ENCODE results near the gene SERGEF.

SERGEF gene

DNA sequence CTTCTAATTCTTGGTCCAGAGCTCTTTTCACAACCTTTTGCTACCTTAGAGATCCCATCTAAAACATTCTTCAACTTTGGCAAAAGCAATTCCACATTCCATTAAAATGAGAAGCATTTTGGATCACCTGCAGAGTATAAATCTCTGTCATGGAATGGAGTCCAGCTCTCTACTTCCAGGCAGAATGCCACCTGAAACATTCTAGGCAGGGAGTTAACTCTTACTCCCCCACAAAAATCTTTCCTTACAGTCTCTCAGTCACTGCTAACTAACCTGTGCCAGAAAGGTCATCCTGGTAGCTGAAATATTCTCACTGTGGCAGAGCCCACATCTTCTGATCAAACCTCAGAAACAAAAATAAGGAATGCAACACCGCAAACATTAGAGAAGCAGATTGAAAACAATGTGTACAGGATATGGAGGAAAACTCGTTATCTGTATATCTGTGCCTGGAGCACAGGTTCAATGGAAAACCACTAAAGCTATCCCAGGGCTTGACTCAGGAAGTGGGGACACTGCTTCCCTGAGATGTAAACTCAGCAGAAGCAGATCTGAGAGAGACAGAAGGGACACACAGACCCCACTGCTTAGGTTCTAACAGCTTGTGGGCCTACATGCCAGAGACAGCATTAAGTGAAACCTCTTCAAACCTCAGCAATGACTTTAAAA is 199.3 kb downstream of the SERGEF start:
- no peak for DNase-seq (ENCODE audit: low read depth in 2 of 2)

DNA sequence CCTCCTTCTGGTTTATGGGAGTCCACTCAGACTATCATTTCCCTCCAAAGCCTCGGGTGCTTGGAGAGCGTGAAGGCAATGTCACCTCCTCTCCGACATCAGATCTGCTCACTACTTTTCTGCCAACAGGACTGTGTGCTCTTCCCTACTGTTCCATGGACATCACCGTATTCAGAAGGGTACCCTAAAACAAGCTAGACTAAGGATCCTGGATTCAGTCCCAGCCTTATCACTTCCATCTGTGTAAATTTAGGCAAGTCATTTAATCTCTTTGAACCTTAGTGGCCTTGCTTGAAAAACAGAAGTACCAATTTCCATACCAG is 200.0 kb downstream of the SERGEF start:
- no peak for DNase-seq (ENCODE audit: low read depth in 2 of 2)

DNA sequence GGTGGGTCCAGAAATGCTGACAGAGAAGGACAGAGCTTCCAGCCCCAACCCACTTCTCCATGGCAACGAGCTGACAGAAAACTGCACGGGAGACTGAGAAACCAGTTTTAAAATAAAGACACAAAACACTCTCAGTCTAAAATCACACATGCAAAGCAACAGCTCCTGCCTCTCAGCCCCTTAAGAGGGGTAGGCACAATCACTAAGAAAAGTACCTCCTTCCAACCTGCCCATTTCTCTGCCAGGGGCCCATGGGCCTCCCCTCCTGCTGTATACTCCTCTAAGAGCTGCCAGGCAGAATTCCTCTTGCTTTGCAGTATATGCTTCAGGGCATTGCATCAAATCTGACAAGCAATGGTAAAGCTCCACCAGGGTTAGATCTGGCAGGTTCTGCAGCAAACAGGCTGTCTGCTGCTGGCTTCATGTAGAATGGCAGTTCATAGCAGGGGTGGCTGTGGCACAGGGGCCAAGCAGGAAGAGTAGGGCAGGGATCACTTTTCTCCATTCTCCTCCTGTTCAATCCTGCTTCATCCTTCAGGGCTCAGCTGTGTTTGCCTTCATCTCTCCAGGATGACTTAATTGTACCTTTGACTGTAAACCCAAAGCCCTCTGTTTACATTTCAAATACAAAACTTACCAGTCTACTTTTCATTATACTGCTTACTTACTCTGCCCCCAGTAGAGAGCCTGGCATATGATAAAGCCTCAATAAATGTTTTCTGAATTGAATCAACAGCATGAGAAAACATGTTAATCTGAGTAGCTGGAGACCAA is 200.6 kb downstream of the SERGEF start:
- DNase-seq (ENCODE audit: low read depth in 2 of 2): no peak

DNA sequence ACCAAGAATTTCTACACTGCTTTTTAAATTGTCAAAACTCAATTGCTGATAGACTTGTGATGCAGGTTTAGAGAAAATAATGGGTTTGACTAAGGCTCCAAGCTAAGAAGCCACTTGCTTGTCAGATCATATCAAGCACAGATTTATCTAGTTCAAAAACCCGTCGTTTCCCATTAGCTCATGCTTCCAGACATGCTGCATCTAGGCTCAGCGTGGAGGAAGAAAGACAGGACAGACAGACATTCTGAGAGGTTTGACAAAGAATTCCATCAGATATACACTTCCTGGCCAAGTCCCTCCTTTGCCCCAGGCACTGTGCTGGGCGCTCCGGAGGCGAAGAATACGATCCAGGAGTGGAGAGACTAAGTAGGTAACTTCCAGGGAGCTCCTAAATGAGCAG is 201.5 kb downstream of the SERGEF start:
- no peak for DNase-seq (ENCODE audit: low read depth in 2 of 2)

DNA sequence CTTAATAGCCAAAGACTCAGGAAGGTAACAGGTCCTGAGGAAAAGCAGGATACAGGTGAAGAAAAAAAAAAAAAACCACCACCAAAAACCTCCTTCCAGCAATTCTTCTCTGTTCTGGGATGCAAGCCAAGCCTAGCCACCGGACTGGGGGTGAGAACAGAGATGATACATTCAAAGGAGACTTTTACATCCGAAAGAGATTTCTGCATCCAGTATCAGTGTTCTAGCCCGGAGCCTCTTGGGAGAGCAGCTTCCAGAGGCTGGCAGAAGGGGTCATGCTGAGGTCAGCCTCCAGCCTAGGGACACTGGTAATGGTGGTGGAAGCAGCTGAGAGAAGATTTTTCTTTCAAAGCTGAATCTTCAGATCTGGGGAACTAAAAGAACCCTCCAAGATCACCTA is 202.1 kb downstream of the SERGEF start:
- DNase-seq (ENCODE audit: low read depth in 2 of 2): no peak

DNA sequence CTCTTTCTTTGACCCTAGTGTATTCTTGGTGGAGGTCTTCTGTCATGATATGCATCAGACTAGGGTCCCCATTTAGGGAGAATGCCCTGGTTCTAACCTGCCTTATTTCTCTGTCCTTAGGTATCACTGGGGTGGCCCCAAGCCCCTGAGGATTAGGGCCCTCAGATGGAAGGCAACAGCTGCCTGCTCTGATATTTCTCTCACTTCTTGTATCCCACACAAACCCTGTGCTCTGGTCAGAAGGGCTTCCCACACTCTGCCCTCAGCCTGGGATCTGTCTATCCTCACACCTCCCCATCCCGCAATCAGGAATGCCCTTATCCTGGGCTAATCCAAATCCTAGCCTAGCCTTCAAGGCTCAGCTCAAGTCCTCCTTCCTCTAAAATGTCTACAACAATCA is 202.8 kb downstream of the SERGEF start:
- DNase-seq (ENCODE audit: low read depth in 2 of 2): no peak

DNA sequence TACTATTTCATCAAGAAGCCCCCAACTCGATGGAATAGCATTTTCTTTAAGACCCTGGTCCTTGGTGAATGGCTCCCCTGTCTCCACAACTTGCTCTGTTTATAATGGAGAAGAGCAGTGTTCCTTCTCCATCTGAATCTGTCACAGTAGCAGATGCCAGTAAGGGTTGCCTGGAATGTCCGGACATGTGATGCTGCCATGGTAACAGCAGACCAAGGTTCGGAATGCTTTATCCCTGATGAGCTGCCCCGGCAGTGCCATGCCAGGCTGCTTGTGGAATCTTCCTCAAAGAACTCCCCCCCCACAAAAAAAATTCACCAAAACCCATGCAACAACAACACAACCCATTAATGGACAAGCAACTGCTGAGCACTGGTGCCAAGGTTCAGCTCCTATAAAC is 205.8 kb downstream of the SERGEF start:
- no peak for DNase-seq (ENCODE audit: low read depth in 2 of 2)

DNA sequence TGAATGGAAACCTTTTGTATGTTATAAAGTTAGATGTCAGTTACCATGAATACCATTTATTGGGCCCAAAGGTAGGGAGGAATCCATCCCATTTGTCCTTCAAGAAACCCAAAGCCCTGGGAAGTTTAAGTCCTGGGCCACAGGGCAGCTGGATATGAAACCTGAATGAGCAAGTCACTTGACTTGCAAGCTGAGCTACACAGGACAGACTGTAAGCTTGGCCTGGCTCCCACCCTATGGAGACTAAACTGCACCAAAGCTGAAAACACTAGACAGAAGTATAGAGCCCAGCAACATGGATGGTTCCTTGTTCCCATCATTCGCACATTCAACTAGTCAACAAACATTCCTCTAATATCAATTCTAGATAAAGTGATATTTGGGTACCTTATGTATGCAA is 207.0 kb downstream of the SERGEF start:
- DNase-seq (ENCODE audit: low read depth in 2 of 2): no peak

DNA sequence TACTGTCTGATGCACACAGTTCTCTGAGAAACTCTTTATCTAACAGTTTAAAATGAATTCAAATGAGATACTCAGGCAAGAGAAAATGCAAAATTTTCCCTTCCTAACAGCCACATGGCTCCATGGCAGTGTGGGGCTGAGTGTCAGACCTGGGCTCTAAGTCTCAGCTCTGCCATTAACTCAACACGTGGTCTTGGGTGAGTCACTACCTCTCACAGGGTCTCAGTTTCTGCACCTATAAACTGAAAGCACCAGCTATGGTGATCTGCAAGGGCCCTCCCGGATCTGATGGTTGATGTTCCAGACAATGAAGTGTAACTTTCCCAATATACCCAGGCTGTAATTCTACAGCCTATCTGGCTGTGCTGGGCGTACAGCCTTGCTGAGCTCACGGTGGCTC is 207.8 kb downstream of the SERGEF start:
- no peak for DNase-seq (ENCODE audit: low read depth in 2 of 2)

DNA sequence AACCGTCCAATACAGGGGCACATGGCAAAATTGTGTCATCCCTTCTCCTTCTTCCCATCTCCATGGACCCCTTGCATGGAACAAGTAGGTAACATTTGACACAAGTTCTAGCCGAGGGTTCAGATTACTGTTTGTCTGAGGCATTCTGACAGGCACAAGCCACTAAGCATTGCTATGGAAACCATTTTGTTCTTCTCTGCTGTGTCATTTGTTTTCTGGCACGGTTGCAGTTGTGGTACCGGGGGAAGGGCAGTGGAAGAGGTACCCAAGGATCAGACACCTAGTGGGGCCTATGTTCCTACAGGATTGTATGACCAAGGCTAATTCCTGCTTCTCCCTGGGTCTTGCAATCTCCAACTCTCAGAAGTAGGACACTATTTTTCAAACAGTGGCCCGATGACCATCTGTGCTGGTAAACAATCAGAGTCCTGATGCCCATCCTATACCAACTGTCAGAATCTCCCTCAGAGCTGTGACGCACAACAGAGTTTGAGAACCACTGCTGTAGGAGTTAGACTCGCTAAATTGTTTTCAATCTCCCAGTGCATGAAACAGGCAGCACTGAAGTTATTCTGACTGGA is 209.0 kb downstream of the SERGEF start:
- DNase-seq (ENCODE audit: low read depth in 2 of 2): no peak

DNA sequence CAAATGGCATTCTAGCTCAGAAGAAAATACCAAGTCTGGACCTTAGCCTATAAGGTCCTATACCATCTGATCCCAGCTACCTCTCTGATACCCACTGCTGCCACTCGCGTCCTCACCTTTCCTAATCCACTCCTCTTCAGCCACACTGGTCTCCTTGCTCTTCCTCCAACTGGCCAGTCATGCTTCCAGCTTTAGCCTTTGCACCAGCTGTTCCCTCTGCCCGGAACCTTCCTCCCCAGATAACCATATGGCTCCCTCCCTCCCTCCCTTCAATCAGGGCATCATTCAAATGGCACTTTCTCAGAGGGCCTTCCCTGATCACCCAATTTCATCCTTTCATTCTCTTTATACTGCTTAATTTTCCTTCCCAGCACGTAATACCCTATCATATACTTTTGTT is 210.4 kb downstream of the SERGEF start:
- no peak for DNase-seq (ENCODE audit: low read depth in 2 of 2)

DNA sequence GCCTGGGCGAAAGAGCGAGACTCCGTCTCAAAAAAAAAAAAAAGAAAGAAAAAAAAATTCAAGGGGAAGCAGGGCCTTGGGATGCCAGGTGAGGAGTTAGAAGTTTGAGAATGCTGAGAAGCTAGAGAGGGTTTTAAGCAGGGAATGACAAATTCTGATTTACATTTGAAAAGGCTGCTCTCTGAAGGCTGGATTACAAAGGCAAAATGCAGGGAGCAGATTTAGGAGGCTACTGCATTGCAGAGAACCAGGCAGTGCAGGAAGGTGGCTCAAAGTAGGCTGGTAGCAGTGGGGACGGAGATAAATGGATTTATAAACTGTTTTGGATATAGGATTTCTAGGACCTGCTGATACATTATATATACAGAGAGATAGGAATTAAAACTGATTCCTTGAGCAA is 211.7 kb downstream of the SERGEF start:
- no peak for DNase-seq (ENCODE audit: low read depth in 2 of 2)

DNA sequence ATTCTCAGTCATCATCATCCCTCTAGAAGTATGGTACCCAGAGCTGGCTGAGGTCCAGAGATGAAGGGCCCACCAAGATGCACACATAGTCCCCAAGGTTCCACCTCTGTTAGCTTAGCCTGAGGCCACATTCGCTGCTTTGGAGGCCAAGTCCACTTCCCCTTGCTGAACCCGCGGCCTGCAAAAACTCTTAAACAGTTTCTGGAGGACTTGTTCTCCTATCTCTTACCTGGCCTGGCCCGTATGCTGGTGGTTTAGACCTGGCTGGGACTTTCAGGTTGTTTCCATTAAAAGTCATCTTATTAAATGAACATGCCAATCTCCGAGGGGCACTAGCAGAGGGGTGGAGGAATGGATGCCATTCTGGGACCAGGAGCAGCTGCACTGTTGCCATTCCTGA is 213.7 kb downstream of the SERGEF start:
- DNase-seq (ENCODE audit: low read depth in 2 of 2): no peak

DNA sequence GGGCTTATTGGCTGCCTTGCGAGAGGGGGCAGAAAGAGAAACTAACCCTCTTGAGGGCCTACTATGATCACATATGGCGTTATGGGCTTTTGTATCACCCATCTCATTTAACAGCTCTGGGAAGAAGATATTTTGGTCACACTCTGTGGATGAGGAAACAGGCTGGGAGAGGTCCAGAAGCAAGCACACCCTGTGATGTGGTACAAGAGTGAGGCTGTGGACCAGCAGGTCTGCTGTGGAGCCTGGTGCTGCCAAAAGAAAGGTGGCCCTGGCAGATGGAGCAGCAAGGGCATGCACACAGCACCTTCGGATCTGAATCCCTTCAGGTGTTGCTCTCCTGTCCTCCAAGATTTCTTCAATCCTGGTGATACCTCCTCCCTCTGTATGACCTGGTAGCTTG is 214.1 kb downstream of the SERGEF start:
- DNase-seq (ENCODE audit: low read depth in 2 of 2): no peak

DNA sequence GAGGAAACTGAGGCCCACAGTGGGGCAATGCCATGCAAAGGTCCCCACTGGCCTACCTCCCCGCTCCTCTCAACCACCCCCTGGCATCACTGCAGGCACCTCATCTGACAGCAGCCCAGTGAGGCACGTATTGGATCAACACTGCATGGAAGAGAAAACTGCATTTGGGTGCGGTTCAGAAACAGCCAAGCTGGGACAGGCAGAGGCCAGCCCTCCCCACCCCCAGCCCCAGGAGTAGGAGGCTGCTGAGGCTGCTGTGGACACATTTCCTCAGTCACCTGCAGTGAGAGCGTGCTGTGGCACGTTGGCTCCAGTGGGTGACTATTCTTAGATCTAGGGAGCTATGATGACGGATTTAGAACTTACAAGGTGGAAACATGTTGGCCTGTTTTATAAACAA is 214.6 kb downstream of the SERGEF start:
- no peak for DNase-seq (ENCODE audit: low read depth in 2 of 2)

DNA sequence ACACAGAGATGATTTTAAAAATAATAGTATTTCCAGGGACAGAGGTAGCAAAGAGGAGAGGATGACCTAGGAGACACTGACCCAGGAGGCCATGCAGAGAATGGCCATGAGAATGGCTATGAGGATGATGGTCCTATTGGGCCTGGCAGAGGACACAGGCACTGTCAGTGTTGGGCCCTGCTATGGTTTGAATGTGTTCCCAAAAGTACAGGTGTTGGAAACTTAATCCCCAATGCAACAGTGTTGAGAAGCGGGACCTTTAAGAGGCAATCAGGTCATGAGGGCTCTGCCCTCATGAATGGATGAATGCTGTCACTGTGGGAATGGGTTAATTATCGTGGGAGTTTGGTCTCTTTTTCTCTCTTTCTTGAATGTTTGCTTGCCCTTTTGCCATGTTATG is 216.7 kb downstream of the SERGEF start:
- no peak for DNase-seq (ENCODE audit: low read depth in 2 of 2)

DNA sequence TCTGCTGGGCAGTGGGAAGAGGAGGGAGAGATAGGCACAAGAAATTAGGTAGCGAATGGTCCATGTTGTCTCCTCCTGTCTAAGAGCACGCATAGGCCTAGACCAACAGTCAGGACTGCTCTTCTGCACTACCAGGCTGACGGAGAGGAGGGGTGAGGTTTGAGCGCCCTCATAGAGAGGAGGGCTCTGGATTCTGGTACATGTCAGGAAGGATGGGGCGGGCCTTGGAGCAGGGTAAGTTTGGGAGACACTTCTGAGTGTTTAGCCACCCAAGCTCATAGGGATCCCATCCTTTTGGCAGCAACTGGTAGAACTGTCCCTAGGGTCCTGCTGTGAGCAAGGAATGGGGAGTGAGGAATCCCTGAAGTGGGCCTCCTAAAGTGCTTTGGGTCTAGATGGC is 217.9 kb downstream of the SERGEF start:
- no peak for DNase-seq (ENCODE audit: low read depth in 2 of 2)

DNA sequence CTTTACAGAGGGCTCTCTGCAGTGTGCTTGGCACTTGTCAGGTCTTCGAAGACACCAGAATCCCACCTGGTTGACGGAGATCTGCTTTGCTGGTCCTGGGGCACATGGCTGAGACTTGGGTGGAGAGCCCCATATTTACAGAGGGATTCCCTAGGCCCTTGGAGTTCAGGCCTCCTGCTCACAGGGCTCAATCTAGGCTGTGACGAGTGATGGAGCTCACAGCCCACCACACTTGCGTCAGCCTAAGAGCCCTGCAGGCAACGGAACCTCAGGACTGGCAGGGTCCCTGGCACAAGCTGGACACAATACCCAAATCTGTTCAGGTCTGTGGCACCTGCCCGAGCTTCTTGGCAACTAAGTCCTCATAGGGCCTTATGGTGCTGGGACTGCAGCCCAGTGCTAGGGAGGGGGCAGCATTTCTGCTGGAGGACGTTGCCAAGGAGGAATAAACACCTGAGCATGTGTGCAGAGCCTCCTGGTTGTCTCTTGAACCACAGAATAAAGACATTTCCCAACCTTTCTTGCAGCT is 219.1 kb downstream of the SERGEF start:
- DNase-seq (ENCODE audit: low read depth in 2 of 2): no peak

DNA sequence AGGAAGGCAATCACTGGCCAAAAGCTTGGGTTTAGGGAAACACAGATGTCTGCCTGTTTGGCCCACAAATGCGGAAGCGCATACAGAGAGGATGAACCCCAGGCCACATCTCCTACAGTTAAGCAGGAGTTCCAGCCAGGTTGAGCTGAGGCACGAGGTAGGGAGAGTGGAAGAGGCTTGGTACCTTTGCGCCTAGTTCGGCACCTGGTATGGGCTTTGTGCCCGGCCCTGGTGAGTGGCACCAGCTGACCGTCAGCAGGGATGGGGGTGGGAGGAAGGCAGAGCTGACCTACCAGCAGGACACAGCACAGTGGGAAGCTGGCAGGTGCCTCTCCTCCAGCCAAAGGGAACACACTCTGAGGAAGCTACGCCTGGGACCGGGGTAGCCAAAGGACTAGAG is 220.7 kb downstream of the SERGEF start:
- DNase-seq (ENCODE audit: low read depth in 2 of 2): no peak

DNA sequence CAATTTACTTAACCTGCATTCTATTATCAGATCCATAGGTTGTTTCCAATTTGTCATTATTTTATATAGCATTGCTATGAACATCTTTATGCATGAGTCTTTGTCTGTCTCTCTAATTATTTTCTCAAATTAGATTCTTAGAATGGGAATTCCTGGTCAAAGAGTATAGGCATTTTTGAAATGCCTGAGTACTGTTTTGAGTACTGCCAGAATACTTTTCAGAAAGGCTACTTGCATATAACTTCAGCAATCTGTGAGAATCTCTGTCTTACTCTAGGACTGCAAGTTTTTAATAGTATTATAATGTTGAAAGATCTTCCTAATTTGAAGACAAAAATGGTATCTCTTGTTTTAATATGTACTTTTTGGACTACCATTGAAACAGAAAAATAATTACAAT is 221.7 kb downstream of the SERGEF start:
- DNase-seq (ENCODE audit: low read depth in 2 of 2): no peak

DNA sequence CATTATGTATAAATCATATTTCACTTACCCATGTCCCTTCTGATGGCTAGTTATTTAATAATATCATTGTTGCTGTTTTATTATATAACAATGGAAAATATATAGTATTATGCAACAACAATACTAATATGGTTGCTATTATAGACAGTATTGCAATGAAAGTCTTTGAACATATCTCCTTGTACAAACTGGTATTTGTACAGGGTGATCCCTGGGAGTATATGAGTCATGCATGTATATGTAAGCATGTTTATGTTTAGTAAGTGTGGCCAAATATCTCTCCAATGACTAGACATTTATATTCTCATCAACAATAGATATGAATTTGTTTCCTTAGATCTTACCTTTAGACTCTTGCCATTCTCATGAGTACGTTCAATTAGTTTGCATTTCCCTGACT is 222.4 kb downstream of the SERGEF start:
- DNase-seq (ENCODE audit: low read depth in 2 of 2): no peak

DNA sequence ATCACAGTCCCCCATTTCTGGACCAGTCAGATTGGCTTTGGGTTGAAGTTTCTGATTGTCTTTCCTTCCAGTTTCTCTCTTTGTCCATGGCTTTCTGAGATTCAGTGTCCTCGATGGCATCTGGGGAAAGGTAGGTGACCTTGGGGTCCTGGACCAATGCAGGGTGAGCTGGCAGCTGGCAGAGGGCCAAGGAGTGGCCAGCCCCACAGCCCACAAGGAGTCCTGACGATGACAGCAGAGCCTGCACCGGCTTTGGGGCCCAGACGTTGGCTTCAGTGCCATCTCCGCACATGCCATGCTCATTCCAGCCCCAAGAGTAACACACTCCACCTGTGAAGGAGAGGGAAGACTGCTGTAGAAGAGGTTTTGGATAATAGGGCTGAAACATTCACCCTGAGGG is 224.8 kb downstream of the SERGEF start:
- no peak for DNase-seq (ENCODE audit: low read depth in 2 of 2)

DNA sequence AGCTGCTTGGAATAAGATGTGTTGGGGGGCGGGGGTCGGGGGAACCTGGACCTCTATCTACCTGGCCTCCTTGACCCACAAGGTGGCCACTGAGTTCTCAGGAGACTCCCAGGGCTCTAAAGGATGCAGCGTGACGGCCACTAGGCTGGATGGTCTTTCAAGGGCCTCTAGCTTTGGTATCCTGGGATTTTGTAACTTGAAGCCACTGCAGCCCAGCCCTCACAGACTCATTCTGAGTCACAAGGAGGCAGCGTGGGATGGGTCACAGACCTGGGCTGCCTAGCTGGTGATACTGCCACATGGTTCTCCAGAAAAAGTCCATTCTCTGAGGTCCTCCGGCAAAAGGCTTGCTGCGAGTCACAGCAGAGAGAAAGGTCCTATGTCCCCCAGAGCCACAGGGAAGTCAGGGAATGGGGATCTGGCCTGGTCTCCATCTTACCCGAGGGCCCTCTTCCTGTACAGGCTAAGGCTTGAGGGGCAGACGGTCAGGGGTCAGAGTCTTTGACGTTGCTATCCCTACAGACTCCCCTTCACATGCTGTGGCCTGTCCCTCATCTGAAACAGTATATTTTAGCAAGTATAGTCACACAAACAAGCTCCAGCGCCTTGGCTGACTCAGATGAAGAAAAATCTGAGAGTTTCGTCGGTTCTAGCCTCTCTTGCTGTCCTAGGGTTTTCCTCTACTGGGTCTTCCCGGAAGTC is 225.9 kb downstream of the SERGEF start:
- no peak for DNase-seq (ENCODE audit: low read depth in 2 of 2)
